HPDE6-E6E7 (cell line): ENCODE results near the gene SDC1.
A peak's percentile ranks its signal among the peaks of the same experiment; 100 is the strongest.

ENCODE experiments used
- DNase-seq: peaks from one replicate; pipeline ENCODE4 v3.0.0; 2011; ENCODE audit warnings: missing footprints; ENCODE audit errors: extremely low spot score

The SDC1 gene

GRCh38 chr2:20184067-20184938 lies 40.6 kb downstream of the SDC1 start:
- DNase-seq = no peak

GRCh38 chr2:20183373-20183772 lies 41.6 kb downstream of the SDC1 start:
- no peak for DNase-seq

- peak; percentile 83 for DNase-seq
Observed at GRCh38 chr2:20182241-20182931, 42.5 kb downstream of the SDC1 start.

- no peak for DNase-seq
Observed at GRCh38 chr2:20181761-20182160, 43.2 kb downstream of the SDC1 start.

GRCh38 chr2:20180676-20181648 lies 44.0 kb downstream of the SDC1 start:
- DNase-seq = no peak

GRCh38 chr2:20179755-20180594 lies 45.0 kb downstream of the SDC1 start:
- peak; percentile 88 for DNase-seq

- no peak for DNase-seq
Observed at GRCh38 chr2:20179466-20179754, 45.5 kb downstream of the SDC1 start.

GRCh38 chr2:20178666-20179465 lies 46.1 kb downstream of the SDC1 start:
- no peak for DNase-seq

- no peak for DNase-seq
Observed at GRCh38 chr2:20178249-20178607, 46.7 kb downstream of the SDC1 start.

GRCh38 chr2:20177556-20178248 lies 47.2 kb downstream of the SDC1 start:
- DNase-seq = no peak

- no peak for DNase-seq
Observed at GRCh38 chr2:20176760-20177159, 48.2 kb downstream of the SDC1 start.

- DNase-seq = no peak
Observed at GRCh38 chr2:20175931-20176330, 49.0 kb downstream of the SDC1 start.

- DNase-seq = no peak
Observed at GRCh38 chr2:20175267-20175666, 49.7 kb downstream of the SDC1 start.

GRCh38 chr2:20174410-20174809 lies 50.5 kb downstream of the SDC1 start:
- DNase-seq = no peak

- DNase-seq = no peak
Observed at GRCh38 chr2:20173496-20174402, 51.2 kb downstream of the SDC1 start.

GRCh38 chr2:20173064-20173463 lies 51.9 kb downstream of the SDC1 start:
- DNase-seq = no peak

- DNase-seq = peak; percentile 86
Observed at GRCh38 chr2:20172273-20173055, 52.5 kb downstream of the SDC1 start.

- DNase-seq = no peak
Observed at GRCh38 chr2:20171445-20171977, 53.4 kb downstream of the SDC1 start.
